Panc1 (cell line): ENCODE measurements around the gene TOGARAM1. TPM values are rescaled to one million over a fixed set of nuclear protein-coding genes. Genes with fewer than 3 reads are reported as not detected.

Experiments used
- ATAC-seq: fragments of 200-7000 bp; cut with Tn5 transposase; 2 replicates; pipeline ENCODE4 v1.9.1; 2020; ENCODE audit warnings: mild to moderate bottlenecking, moderate library complexity
- BruUV-seq: library from RNA; stranded (reverse); fragments of 400-500 nt; replicated peaks from 2 replicates; lab custom pipeline; 2021; lab: Mats Ljungman, UMichigan
- CTCF ChIA-PET: fragments of 300-600 bp; sonication (Branson Sonifier 250); formaldehyde crosslinking; loops from one replicate; lab custom pipeline; 2022; ENCODE audit warnings: antibody characterized with exemption; lab: Charles Lee
- POLR2A ChIA-PET: fragments of 300-600 bp; sonication (Branson Sonifier 250); formaldehyde crosslinking; loops from one replicate; lab custom pipeline; 2022; ENCODE audit warnings: antibody characterized with exemption; lab: Charles Lee
- DNase-seq: peaks from one replicate; pipeline ENCODE4 v3.0.0-alpha.2; 2010; ENCODE audit warnings: low read depth, low spot score
- H3K27ac ChIP-seq: 2 replicates; pipeline ENCODE4 v1.5.1; 2011; ENCODE audit warnings: mild to moderate bottlenecking, low read length, inconsistent platforms
- H3K27me3 ChIP-seq: fragments of 200-500 bp; sonication (Bioruptor generic); 2 replicates; pipeline ENCODE4 v1.6.0; 2014; ENCODE audit warnings: low read length, inconsistent platforms; ENCODE audit not compliant: control insufficient read depth, insufficient read depth
- H3K36me3 ChIP-seq: fragments of 200-500 bp; sonication (Bioruptor generic); 2 replicates; pipeline ENCODE4 v1.5.1; 2014; ENCODE audit warnings: inconsistent platforms, mild to moderate bottlenecking, low read length, moderate library complexity; ENCODE audit not compliant: control insufficient read depth, insufficient read depth
- H3K4me1 ChIP-seq: 2 replicates; pipeline ENCODE4 v1.5.1; 2011; ENCODE audit warnings: inconsistent platforms, mild to moderate bottlenecking, low read length, moderate library complexity; ENCODE audit not compliant: control insufficient read depth, insufficient read depth
- H3K4me3 ChIP-seq, 2 experiments: 2 replicates each; pipeline ENCODE4 v1.5.1; 2011 to 2012; ENCODE audit warnings: low read depth in 2 of 2, low read length in 2 of 2, mild to moderate bottlenecking in 2 of 2, inconsistent platforms in 1 of 2, moderate library complexity in 1 of 2
- H3K9me3 ChIP-seq: fragments of 200-500 bp; sonication (Bioruptor generic); 2 replicates; pipeline ENCODE4 v1.5.1; 2014; ENCODE audit warnings: low read depth, mild to moderate bottlenecking, inconsistent platforms, low read length, moderate library complexity; ENCODE audit not compliant: control insufficient read depth, insufficient read depth
- CTCF ChIP-seq: fragments of 450-650 bp; IDR thresholded peaks from 2 replicates; pipeline ENCODE4 v1.5.1; 2017; ENCODE audit warnings: mild to moderate bottlenecking
- POLR2AphosphoS5 ChIP-seq: IDR thresholded peaks from 2 replicates; pipeline ENCODE4 v1.6.1; 2012; ENCODE audit warnings: mild to moderate bottlenecking, low read depth, low read length, moderate library complexity
- REST ChIP-seq, 2 experiments: IDR thresholded peaks; 2 replicates each; pipeline ENCODE4 v1.6.1; 2011 to 2012; ENCODE audit warnings: low read depth in 2 of 2, control low read depth in 1 of 2, low read length in 1 of 2, mild to moderate bottlenecking in 1 of 2, moderate library complexity in 1 of 2; ENCODE audit not compliant: insufficient read depth in 1 of 2
- SIN3A ChIP-seq: IDR thresholded peaks from 2 replicates; pipeline ENCODE4 v1.6.1; 2012; ENCODE audit warnings: low read depth, mild to moderate bottlenecking, low read length, moderate library complexity, borderline replicate concordance; ENCODE audit not compliant: insufficient read depth
- TCF7L2 ChIP-seq: IDR thresholded peaks from 2 replicates; pipeline ENCODE4 v1.6.1; 2011; ENCODE audit warnings: mild to moderate bottlenecking, low read depth, low read length, inconsistent platforms
- in situ Hi-C: cut with HindIII; loops from 2 replicates; pipeline ENCODE4 v1.10.0; 2016; ENCODE audit warnings: low sequenced_read_pairs, low pct_unique_long_range_greater_than_20kb
- intact Hi-C: fragments of 100-400 bp; cut with micrococcal nuclease; formaldehyde crosslinking; loops from one replicate; pipeline ENCODE4 v1.10.0; 2022; ENCODE audit not compliant: unreplicated experiment
- total RNA-seq: library from RNA; stranded (reverse); gene quantifications from one replicate; pipeline ENCODE4 v1.2.1, GENCODE V29; 2021; ENCODE audit not compliant: unreplicated experiment

The TOGARAM1 gene
- total RNA-seq, 1 experiment from 2014 or later = 11.6 TPM

GRCh38 chr14:45057881-45058364, 95.9 kb downstream of the TOGARAM1 start:
- Histone ChIP-seq H3K36me3 (no peaks in the 10 kb centered on the region), H3K4me1 (no peaks in the 10 kb centered on the region), H3K9me3 (no peaks in the 10 kb centered on the region), H3K27me3 (no peaks in the 10 kb centered on the region), H3K4me3 (no peak overlapping the region), H3K27ac (no peak overlapping the region)
- ChIA-PET POLR2A (no interaction called here), CTCF (no interaction called here)
- no peak for ATAC-seq
- TF ChIP-seq CTCF (no peak), POLR2AphosphoS5 (no peak), SIN3A (no peak), TCF7L2 (no peak), REST (IDR thresholded peaks at IDR 0.05; ENCODE audit: insufficient read depth in 1 of 2, low read depth in 2 of 2, low read length in 1 of 2) (no peak)
- in situ Hi-C loops (no loop called here), intact Hi-C loops (no loop called here)
- BruUV-seq = no TSS peak
- no peak for DNase-seq

- Histone ChIP-seq H3K27me3 (no peaks in the 10 kb centered on the region), H3K27ac (no peak overlapping the region), H3K36me3 (no peaks in the 10 kb centered on the region), H3K9me3 (no peaks in the 10 kb centered on the region), H3K4me1 (no peaks in the 10 kb centered on the region), H3K4me3 (no peak overlapping the region)
- TF ChIP-seq TCF7L2 (no peak), CTCF (no peak), REST (IDR thresholded peaks at IDR 0.05; ENCODE audit: insufficient read depth in 1 of 2, low read depth in 2 of 2, low read length in 1 of 2) (no peak), POLR2AphosphoS5 (no peak), SIN3A (no peak)
- in situ Hi-C loops = no loop called here
- DNase-seq = no peak
- ATAC-seq = no peak
- no TSS peak for BruUV-seq
- ChIA-PET POLR2A (no interaction called here), CTCF (no interaction called here)
- intact Hi-C loops = no loop called here
Observed at GRCh38 chr14:45060551-45060950, 98.6 kb downstream of the TOGARAM1 start.
